Calu3 (cell line): Measurements from ENCODE around the gene REST. TPM values are rescaled to one million over a fixed set of nuclear protein-coding genes. Genes with fewer than 3 reads are reported as not detected.

Experiments used
- BruUV-seq: library from RNA; stranded (reverse); fragments of 400-500 nt; replicated peaks from 2 replicates; lab custom pipeline; 2021; lab: Mats Ljungman, UMichigan
- CTCF ChIA-PET: fragments of 300-600 bp; sonication (Branson Sonifier 250); formaldehyde crosslinking; loops from one replicate; lab custom pipeline; 2022; ENCODE audit warnings: antibody characterized with exemption; lab: Charles Lee
- DNase-seq: peaks from one replicate; pipeline ENCODE4 v3.0.0; 2022
- H3K27ac Mint-ChIP-seq: one replicate; pipeline ENCODE4 v1.8.0; 2022; ENCODE audit warnings: mixed read lengths; ENCODE audit not compliant: unreplicated experiment
- H3K27me3 Mint-ChIP-seq: one replicate; pipeline ENCODE4 v1.8.0; 2022; ENCODE audit warnings: mixed read lengths; ENCODE audit not compliant: unreplicated experiment
- H3K36me3 Mint-ChIP-seq: one replicate; pipeline ENCODE4 v1.8.0; 2022; ENCODE audit warnings: mild to moderate bottlenecking, moderate library complexity, mixed read lengths; ENCODE audit not compliant: insufficient read depth, unreplicated experiment
- H3K4me1 Mint-ChIP-seq: one replicate; pipeline ENCODE4 v1.8.0; 2022; ENCODE audit warnings: mild to moderate bottlenecking, low read depth, mixed read lengths; ENCODE audit not compliant: unreplicated experiment
- H3K4me3 Mint-ChIP-seq: one replicate; pipeline ENCODE4 v1.8.0; 2022; ENCODE audit warnings: mild to moderate bottlenecking, low read depth, moderate library complexity, mixed read lengths; ENCODE audit not compliant: unreplicated experiment
- H3K9me3 Mint-ChIP-seq: one replicate; pipeline ENCODE4 v1.8.0; 2022; ENCODE audit warnings: low read depth, mixed read lengths; ENCODE audit not compliant: unreplicated experiment
- CTCF ChIP-seq: fragments of 200-600 bp; IDR thresholded peaks from one replicate; pipeline ENCODE4 v1.8.0; 2022; ENCODE audit warnings: antibody characterized with exemption; ENCODE audit not compliant: unreplicated experiment
- intact Hi-C: fragments of 100-400 bp; cut with micrococcal nuclease; formaldehyde crosslinking; loops from one replicate; pipeline ENCODE4 v1.10.0; 2022; ENCODE audit not compliant: unreplicated experiment
- total RNA-seq: library from RNA; stranded (reverse); gene quantifications from 2 replicates; pipeline ENCODE4 v1.2.3, GENCODE V29; 2022

The REST gene
- total RNA-seq, 1 experiment from 2014 or later = 29.6 TPM

DNA sequence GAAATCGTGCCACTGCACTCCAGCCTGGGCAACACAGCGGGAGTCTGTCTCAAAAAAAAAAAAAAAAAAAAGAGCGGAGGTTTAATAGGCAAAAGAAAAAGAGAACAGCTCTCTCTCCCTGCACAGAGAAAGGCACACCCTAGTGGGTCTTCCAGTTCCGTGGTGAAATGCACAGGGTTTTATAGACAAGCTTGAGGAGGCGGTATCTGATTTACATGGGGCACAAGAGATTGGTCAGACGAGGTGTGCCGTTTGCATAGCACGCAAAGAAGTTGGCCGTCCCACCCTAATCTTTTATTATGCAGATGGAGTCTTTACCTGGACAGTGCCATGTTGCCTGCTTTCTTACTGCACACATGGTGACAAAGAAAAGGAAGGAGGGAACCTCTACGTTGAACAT, 33.5 kb upstream of the REST start:
- Mint-ChIP-seq H3K27ac (no peak overlapping the region), H3K4me3 (no peak overlapping the region), H3K27me3 (no peaks in the 10 kb centered on the region), H3K9me3 (no peaks in the 10 kb centered on the region), H3K4me1 (no peaks in the 10 kb centered on the region), H3K36me3 (no peaks in the 10 kb centered on the region)
- CTCF ChIA-PET = no interaction called here
- TF ChIP-seq CTCF = no peak
- DNase-seq = no peak
- intact Hi-C loops = no loop called here
- no TSS peak for BruUV-seq

DNA sequence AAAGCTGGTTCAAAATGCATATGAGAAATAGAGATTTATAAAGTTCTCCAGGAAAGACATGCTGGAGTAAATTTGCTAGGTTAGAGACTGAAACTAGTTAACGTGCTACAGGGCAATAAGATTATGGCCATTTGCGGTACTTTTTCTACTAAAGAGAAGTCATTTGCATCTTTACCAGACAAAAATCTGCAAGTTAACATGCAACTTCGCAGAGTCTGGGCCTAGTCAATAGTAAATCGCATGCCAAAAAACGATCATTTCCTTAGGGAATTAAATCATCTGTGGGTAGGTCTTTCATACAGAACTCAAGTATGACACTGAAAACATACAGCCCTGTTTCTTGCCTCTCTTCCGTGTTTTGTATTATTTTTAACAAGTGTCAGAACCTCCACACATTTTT, 32.8 kb upstream of the REST start:
- no TSS peak for BruUV-seq
- Mint-ChIP-seq H3K27ac (no peak overlapping the region), H3K4me1 (no peaks in the 10 kb centered on the region), H3K9me3 (no peaks in the 10 kb centered on the region), H3K27me3 (no peaks in the 10 kb centered on the region), H3K4me3 (no peak overlapping the region), H3K36me3 (no peaks in the 10 kb centered on the region)
- TF ChIP-seq CTCF = no peak
- DNase-seq = no peak
- CTCF ChIA-PET = no interaction called here
- intact Hi-C loops = no loop called here

- intact Hi-C loops = no loop called here
- H3K27me3 Mint-ChIP-seq = no peaks in the 10 kb centered on the region
- TF ChIP-seq CTCF = no peak
- H3K27ac Mint-ChIP-seq = no peak overlapping the region
- H3K36me3 Mint-ChIP-seq = no peaks in the 10 kb centered on the region
- DNase-seq = no peak
- H3K9me3 Mint-ChIP-seq = no peaks in the 10 kb centered on the region
- CTCF ChIA-PET = no interaction called here
- no peaks in the 10 kb centered on the region for H3K4me1 Mint-ChIP-seq
- no peak overlapping the region for H3K4me3 Mint-ChIP-seq
- BruUV-seq = no TSS peak
These were observed 31.4 kb upstream of the REST start for GRCh38 chr4:56876264-56876663.

- no peak for TF ChIP-seq CTCF
- CTCF ChIA-PET = interaction anchor here (0.7 kb wide), 1 partner anchor 66 kb away, joined by 4 read pairs; no protein-coding TSS in a partner anchor
- BruUV-seq = no TSS peak
- no peaks in the 10 kb centered on the region for H3K9me3 Mint-ChIP-seq
- no peak overlapping the region for H3K27ac Mint-ChIP-seq
- H3K4me3 Mint-ChIP-seq = no peak overlapping the region
- no peaks in the 10 kb centered on the region for H3K36me3 Mint-ChIP-seq
- intact Hi-C loops = no loop called here
- DNase-seq = no peak
- no peaks in the 10 kb centered on the region for H3K27me3 Mint-ChIP-seq
- H3K4me1 Mint-ChIP-seq = no peaks in the 10 kb centered on the region
These were observed 27.7 kb upstream of the REST start for GRCh38 chr4:56879996-56880395.
